ENCODE measurements around the gene PRKCH. TPM values are rescaled to one million over a fixed set of nuclear protein-coding genes. Genes with fewer than 3 reads are reported as not detected.
"Not testable (repeated sequence)": the region's sequence is repeated elsewhere in the genome, so short reads cannot be mapped to it uniquely, and the experiment has no call there.

The PRKCH gene
- total RNA-seq, 1 donor from 2014 or later = 145 TPM

GRCh38 chr14:61463664-61464285 lies 142.4 kb downstream of the PRKCH start:
- H3K27ac Mint-ChIP-seq = no peak overlapping the region
- peaks cover 55% of the 10 kb centered on the region for H3K36me3 Mint-ChIP-seq (ENCODE audit: low read depth)
- no peak overlapping the region for H3K4me3 Mint-ChIP-seq
- H3K9me3 Mint-ChIP-seq = peaks cover 10% of the 10 kb centered on the region
- H3K4me1 Mint-ChIP-seq (ENCODE audit: low read depth) = peaks cover 52% of the 10 kb centered on the region
- intact Hi-C loops (cut with micrococcal nuclease) = no loop called here
- no peak for DNase-seq (ENCODE audit: low spot score)
- no peaks in the 10 kb centered on the region for H3K27me3 Mint-ChIP-seq (ENCODE audit: insufficient read depth)

GRCh38 chr14:61464539-61465320 lies 143.4 kb downstream of the PRKCH start:
- H3K27me3 Mint-ChIP-seq (ENCODE audit: insufficient read depth); DNase-seq (ENCODE audit: low spot score); intact Hi-C loops (cut with micrococcal nuclease); H3K4me3 Mint-ChIP-seq: not testable (repeated sequence)
- peaks cover 62% of the 10 kb centered on the region for H3K4me1 Mint-ChIP-seq (ENCODE audit: low read depth)
- H3K9me3 Mint-ChIP-seq = peaks cover 10% of the 10 kb centered on the region
- peak overlapping the region; percentile 1 for H3K27ac Mint-ChIP-seq
- H3K36me3 Mint-ChIP-seq (ENCODE audit: low read depth) = peaks cover 51% of the 10 kb centered on the region

DNA sequence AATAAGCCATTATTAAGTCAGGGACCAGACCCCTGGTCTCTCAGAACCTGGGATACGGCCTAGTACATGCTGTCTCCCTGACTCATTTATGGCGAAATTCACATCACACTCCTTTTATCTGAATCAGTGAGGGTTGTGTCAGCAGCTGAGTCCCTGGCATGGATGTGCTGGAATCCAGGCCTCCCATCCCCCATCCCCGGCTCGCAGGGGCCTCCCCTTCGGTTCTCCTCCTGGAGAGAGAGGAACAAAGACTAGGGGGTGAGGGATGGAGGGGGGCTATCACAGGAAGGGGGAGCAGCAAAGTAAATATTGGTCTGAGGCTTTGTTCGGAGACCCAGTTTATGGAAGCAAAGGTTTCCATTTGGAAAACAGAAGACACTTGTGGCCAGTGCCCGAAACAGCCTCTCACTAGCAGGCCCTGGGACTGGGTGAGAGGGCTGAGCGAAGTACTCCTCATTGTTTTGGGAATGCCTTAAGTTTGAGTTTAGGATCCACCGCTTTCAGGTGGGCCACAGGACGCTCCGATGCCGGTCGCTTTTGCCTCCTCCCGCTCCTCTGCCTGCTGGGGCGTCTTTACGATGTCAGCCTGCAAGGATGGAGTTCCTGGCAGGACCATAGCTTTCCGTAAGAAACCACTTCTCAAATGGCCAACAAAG lies 145.0 kb downstream of the PRKCH start:
- no peak overlapping the region for H3K4me3 Mint-ChIP-seq
- intact Hi-C loops (cut with micrococcal nuclease) = no loop called here
- H3K27ac Mint-ChIP-seq = no peak overlapping the region
- H3K27me3 Mint-ChIP-seq (ENCODE audit: insufficient read depth) = no peaks in the 10 kb centered on the region
- H3K9me3 Mint-ChIP-seq = peaks cover 7% of the 10 kb centered on the region
- no peak for DNase-seq (ENCODE audit: low spot score)
- H3K4me1 Mint-ChIP-seq (ENCODE audit: low read depth) = peaks cover 70% of the 10 kb centered on the region
- peaks cover 59% of the 10 kb centered on the region for H3K36me3 Mint-ChIP-seq (ENCODE audit: low read depth)

GRCh38 chr14:61466905-61467280 lies 145.5 kb downstream of the PRKCH start:
- Mint-ChIP-seq H3K4me3 (no peak overlapping the region), H3K9me3 (peaks cover 7% of the 10 kb centered on the region), H3K4me1 (ENCODE audit: low read depth) (peaks cover 70% of the 10 kb centered on the region), H3K27ac (no peak overlapping the region), H3K27me3 (ENCODE audit: insufficient read depth) (no peaks in the 10 kb centered on the region), H3K36me3 (ENCODE audit: low read depth) (peaks cover 58% of the 10 kb centered on the region)
- DNase-seq (ENCODE audit: low spot score) = no peak
- intact Hi-C loops (cut with micrococcal nuclease) = no loop called here

DNA sequence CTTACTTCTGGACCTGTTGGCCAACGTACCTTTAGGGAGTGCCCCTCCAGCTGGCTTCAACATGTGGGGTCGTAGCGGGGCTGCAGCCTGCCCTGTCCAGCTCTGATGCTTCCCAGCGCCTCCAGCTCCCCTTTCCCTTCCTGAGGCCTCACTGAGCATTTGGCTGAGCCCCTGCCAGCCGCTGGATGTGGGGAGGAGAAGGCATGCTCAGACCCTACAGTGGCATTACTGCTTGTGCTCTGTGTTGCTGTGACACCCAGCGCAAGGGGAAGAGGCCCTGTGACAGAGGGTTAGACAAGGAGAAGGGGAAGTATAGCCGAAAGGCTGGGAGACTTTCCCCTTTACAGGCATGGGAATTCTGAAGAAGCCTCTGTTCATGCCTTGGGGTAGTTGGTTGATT lies 145.9 kb downstream of the PRKCH start:
- H3K9me3 Mint-ChIP-seq = peaks cover 7% of the 10 kb centered on the region
- H3K4me3 Mint-ChIP-seq = no peak overlapping the region
- intact Hi-C loops (cut with micrococcal nuclease) = no loop called here
- no peak overlapping the region for H3K27ac Mint-ChIP-seq
- peaks cover 71% of the 10 kb centered on the region for H3K4me1 Mint-ChIP-seq (ENCODE audit: low read depth)
- H3K27me3 Mint-ChIP-seq (ENCODE audit: insufficient read depth) = no peaks in the 10 kb centered on the region
- H3K36me3 Mint-ChIP-seq (ENCODE audit: low read depth) = peaks cover 56% of the 10 kb centered on the region
- DNase-seq (ENCODE audit: low spot score) = no peak

GRCh38 chr14:61468063-61468825 lies 146.9 kb downstream of the PRKCH start:
- DNase-seq (ENCODE audit: low spot score) = no peak
- peaks cover 56% of the 10 kb centered on the region for H3K36me3 Mint-ChIP-seq (ENCODE audit: low read depth)
- H3K27ac Mint-ChIP-seq = no peak overlapping the region
- H3K4me3 Mint-ChIP-seq = no peak overlapping the region
- intact Hi-C loops (cut with micrococcal nuclease) = no loop called here
- H3K9me3 Mint-ChIP-seq = peaks cover 7% of the 10 kb centered on the region
- no peaks in the 10 kb centered on the region for H3K27me3 Mint-ChIP-seq (ENCODE audit: insufficient read depth)
- peaks cover 73% of the 10 kb centered on the region for H3K4me1 Mint-ChIP-seq (ENCODE audit: low read depth)

- intact Hi-C loops (cut with micrococcal nuclease) = loop anchor here (10.0 kb wide), 1 partner anchor 95 kb away; no protein-coding TSS in a partner anchor
- peaks cover 88% of the 10 kb centered on the region for H3K4me1 Mint-ChIP-seq (ENCODE audit: low read depth)
- DNase-seq (ENCODE audit: low spot score) = no peak
- H3K4me3 Mint-ChIP-seq = no peak overlapping the region
- H3K27me3 Mint-ChIP-seq (ENCODE audit: insufficient read depth) = no peaks in the 10 kb centered on the region
- peaks cover 50% of the 10 kb centered on the region for H3K36me3 Mint-ChIP-seq (ENCODE audit: low read depth)
- no peaks in the 10 kb centered on the region for H3K9me3 Mint-ChIP-seq
- no peak overlapping the region for H3K27ac Mint-ChIP-seq
Observed at GRCh38 chr14:61469781-61470180, 148.4 kb downstream of the PRKCH start.

DNA sequence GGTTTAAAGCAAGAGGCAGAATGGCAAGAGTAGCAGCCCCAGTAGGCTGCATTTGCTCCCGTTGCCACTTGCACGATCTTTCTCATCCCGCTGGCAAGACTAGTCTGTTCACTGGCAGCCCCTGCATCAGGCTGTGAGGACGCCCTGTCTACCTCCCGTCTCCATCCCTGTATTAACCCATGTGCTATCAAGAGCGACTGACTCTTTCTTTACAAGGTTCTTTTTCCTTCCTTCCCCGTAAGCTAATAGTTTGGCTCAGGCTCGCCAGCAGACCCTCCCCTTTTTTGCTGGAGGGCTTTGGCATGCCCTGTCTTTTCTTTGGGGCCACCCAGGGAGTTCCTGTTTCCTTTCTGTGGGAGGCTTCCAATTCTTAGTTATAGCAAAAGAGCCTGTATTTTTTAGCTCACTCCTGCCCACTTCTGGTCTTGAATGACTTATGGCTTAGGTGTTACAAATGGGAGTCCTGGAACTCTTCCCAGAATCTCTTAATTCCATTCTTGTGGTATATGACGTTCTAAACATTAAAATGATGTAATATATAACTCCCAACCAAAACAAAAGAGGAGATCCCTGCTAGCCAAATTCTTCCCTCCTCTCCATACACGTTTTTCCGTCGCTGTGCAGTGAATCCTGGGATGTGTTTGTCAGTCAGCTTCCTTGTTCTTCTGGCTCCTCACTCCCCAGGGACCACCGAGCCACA lies 149.0 kb downstream of the PRKCH start:
- Mint-ChIP-seq H3K27me3 (ENCODE audit: insufficient read depth) (no peaks in the 10 kb centered on the region), H3K4me3 (peak overlapping the region; percentile 84)

DNA sequence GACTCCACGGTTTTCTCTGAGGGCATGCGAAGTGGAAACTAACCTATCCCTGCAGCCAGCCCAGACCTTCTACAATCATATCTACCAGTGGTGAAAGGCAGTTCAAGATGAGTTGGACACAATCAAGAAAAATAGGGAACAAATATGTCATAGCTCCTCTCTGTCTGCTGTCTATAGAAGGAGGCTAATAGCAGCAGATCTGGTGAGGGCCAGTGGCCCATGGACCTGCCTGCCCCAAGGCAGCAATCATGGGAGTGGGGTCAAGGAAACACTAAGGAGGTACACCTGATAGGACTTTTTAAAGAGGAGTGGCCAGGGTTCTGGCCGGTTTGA lies 149.5 kb downstream of the PRKCH start:
- DNase-seq (ENCODE audit: low spot score) = no peak
- Mint-ChIP-seq H3K9me3 (no peaks in the 10 kb centered on the region), H3K27ac (peak overlapping the region; percentile 75), H3K4me1 (ENCODE audit: low read depth) (peaks cover 86% of the 10 kb centered on the region), H3K27me3 (ENCODE audit: insufficient read depth) (no peaks in the 10 kb centered on the region), H3K4me3 (peak overlapping the region; percentile 84), H3K36me3 (ENCODE audit: low read depth) (peaks cover 45% of the 10 kb centered on the region)
- intact Hi-C loops (cut with micrococcal nuclease) = loop anchor here (10.0 kb wide), 1 partner anchor 94 kb away; no protein-coding TSS in a partner anchor

More for the DNA sequence above, 149.0 kb downstream of the PRKCH start:
- DNase-seq (ENCODE audit: low spot score) = no peak
- Mint-ChIP-seq H3K4me1 (ENCODE audit: low read depth) (peaks cover 89% of the 10 kb centered on the region), H3K27ac (peak overlapping the region; percentile 75), H3K36me3 (ENCODE audit: low read depth) (peaks cover 48% of the 10 kb centered on the region), H3K9me3 (no peaks in the 10 kb centered on the region)
- intact Hi-C loops (cut with micrococcal nuclease) = loop anchor here (10.0 kb wide), 1 partner anchor 94 kb away; no protein-coding TSS in a partner anchor

DNA sequence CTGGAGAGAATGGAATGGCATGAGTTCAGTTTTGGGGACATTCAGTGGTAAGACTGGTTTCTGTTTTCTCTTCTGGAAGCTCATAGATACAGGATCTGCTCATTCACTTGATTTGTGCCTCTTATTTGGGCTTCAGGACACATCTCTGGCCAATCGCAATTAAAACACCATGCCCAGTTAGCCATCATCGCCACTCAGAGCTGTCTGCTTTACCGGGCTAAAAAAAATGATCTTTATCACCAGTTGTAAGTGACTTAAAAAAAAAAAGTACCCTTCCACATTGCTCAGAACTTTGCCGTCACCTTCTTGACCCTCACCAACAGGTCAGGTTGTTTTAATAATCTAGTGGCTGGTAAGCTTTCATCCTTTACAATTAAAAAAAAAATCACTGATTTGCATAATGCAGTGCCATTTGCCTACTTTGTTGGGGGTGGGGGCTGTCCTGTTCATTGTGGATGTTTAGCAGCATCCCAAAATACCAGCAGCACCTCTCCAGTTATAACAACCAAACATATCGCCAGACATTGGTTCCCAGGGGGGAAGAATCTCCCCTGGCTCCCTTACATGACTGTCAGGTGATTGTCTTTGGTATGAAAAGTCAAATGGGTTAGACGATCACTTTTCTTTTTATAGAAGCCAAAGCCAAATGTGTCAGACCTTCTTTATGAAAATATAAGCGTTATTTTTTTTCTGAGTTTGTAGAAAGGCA lies 150.1 kb downstream of the PRKCH start:
- Mint-ChIP-seq H3K36me3 (ENCODE audit: low read depth) (peaks cover 45% of the 10 kb centered on the region), H3K4me3 (peak overlapping the region; percentile 84), H3K4me1 (ENCODE audit: low read depth) (peaks cover 90% of the 10 kb centered on the region), H3K9me3 (no peaks in the 10 kb centered on the region), H3K27ac (peak overlapping the region; percentile 95), H3K27me3 (ENCODE audit: insufficient read depth) (no peaks in the 10 kb centered on the region)
- no peak for DNase-seq (ENCODE audit: low spot score)
- intact Hi-C loops (cut with micrococcal nuclease) = loop anchor here (1.0 to 10.0 kb wide), 10 partner anchors 9 to 279 kb away; partner anchors contain the start of gene HIF1A

GRCh38 chr14:61472011-61472672 lies 150.8 kb downstream of the PRKCH start:
- Mint-ChIP-seq H3K4me1 (ENCODE audit: low read depth) (peaks cover 94% of the 10 kb centered on the region), H3K36me3 (ENCODE audit: low read depth) (peaks cover 45% of the 10 kb centered on the region), H3K9me3 (no peaks in the 10 kb centered on the region), H3K27me3 (ENCODE audit: insufficient read depth) (no peaks in the 10 kb centered on the region), H3K4me3 (peak overlapping the region; percentile 84), H3K27ac (peak overlapping the region; percentile 95)
- intact Hi-C loops (cut with micrococcal nuclease) = loop anchor here (1.0 to 10.0 kb wide), 10 partner anchors 8 to 279 kb away; partner anchors contain the start of gene HIF1A
- peak; percentile 45 for DNase-seq (ENCODE audit: low spot score)
